ENCODE results near the gene PLCB2. TPM values are rescaled to one million over a fixed set of nuclear protein-coding genes. Genes with fewer than 3 reads are reported as not detected.

PLCB2 gene
- total RNA-seq, 4 donors from 2014 or later, result 0.34 to 3.0 (median 2.0) TPM

- Histone ChIP-seq H3K4me3 (no peak overlapping the region), H3K9me3 (no peaks in the 10 kb centered on the region), H3K4me1 (peaks cover 80% of the 10 kb centered on the region), H3K36me3 (no peaks in the 10 kb centered on the region), H3K27ac (no peak overlapping the region), H3K27me3 (no peaks in the 10 kb centered on the region)
- TF ChIP-seq POLR2A (IDR thresholded peaks at IDR 0.05) (no peak), CTCF (IDR thresholded peaks at IDR 0.05) (no peak), POLR2AphosphoS5 (IDR thresholded peaks at IDR 0.05) (no peak), EP300 (IDR thresholded peaks at IDR 0.05) (no peak)
- DNase-seq (ENCODE audit: low spot score in 2 of 2), result peak; percentile 40 to 69
- WGBS, result 72% methylated on average over 9 of the region's 12 CpGs
Measured at GRCh38 chr15:40247406-40247971, 60.2 kb downstream of the PLCB2 start.

DNA sequence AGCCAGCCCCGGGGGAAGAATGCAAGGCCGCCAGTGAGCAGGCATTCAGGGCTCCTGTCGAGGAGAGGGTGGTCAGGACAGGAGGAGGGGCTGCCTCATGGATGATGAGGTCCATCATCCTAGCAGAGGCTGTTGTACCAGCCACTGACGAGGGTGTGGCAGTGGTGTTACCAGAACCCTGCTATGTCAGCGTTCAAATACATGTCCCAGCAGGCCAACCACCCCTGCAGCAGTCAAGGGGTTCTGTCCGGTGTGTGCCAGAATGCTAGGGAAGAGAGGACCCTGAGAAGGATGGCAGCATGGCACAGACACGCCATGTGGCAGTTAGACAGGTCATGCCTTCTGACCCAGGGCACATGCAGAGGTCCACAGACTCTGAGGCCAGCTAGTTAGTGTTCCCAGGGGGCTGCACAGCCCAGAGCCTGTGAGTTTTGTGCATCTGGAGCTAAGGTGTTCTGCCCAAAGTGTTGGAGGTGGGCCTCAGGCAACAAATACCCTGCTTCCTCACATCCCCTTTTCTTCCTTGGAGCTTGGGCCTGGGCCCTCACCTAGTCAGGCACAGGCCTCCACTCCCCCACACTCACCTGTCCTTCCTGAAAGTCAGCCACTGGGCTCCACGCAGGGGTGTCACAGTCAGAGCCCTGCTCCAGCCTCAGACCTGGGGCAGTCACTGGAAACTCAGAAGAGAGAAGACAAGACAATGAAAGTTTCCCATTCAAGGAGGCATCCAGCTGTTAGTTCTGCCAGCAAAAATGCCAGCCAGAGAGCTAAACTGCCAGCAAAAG is 61.0 kb downstream of the PLCB2 start:
- WGBS, result 77% methylated on average over 7 of the region's 8 CpGs
- TF ChIP-seq CTCF (IDR thresholded peaks at IDR 0.05) (no peak), EP300 (IDR thresholded peaks at IDR 0.05) (no peak), POLR2A (IDR thresholded peaks at IDR 0.05) (no peak), POLR2AphosphoS5 (IDR thresholded peaks at IDR 0.05) (no peak)
- no peaks in the 10 kb centered on the region for H3K9me3 ChIP-seq
- DNase-seq (ENCODE audit: low spot score in 2 of 2), result peak; percentile 50 to 74
- no peaks in the 10 kb centered on the region for H3K27me3 ChIP-seq
- H3K4me3 ChIP-seq, result no peak overlapping the region
- no peak overlapping the region for H3K27ac ChIP-seq
- no peaks in the 10 kb centered on the region for H3K36me3 ChIP-seq
- peaks cover 80% of the 10 kb centered on the region for H3K4me1 ChIP-seq

GRCh38 chr15:40245666-40246450 is 61.9 kb downstream of the PLCB2 start:
- H3K9me3 ChIP-seq, result no peaks in the 10 kb centered on the region
- no peaks in the 10 kb centered on the region for H3K36me3 ChIP-seq
- WGBS, result 73% methylated on average over 9 of the region's 9 CpGs
- H3K27ac ChIP-seq, result peak overlapping the region; percentile 78
- H3K27me3 ChIP-seq, result no peaks in the 10 kb centered on the region
- peaks cover 86% of the 10 kb centered on the region for H3K4me1 ChIP-seq
- peak; percentile 49 to 59 for DNase-seq (ENCODE audit: low spot score in 2 of 2)
- H3K4me3 ChIP-seq, result no peak overlapping the region
- TF ChIP-seq POLR2AphosphoS5 (IDR thresholded peaks at IDR 0.05) (no peak), CTCF (IDR thresholded peaks at IDR 0.05) (no peak), POLR2A (IDR thresholded peaks at IDR 0.05) (no peak), EP300 (IDR thresholded peaks at IDR 0.05) (no peak)

- Histone ChIP-seq H3K36me3 (no peaks in the 10 kb centered on the region), H3K4me3 (no peak overlapping the region), H3K27me3 (peaks cover under 1% of the 10 kb centered on the region), H3K4me1 (peaks cover 85% of the 10 kb centered on the region), H3K9me3 (no peaks in the 10 kb centered on the region), H3K27ac (peak overlapping the region; percentile 78)
- DNase-seq (ENCODE audit: low spot score in 2 of 2), result peak; percentile 51 to 52
- 46% methylated on average over 4 of the region's 5 CpGs for WGBS
- TF ChIP-seq EP300 (IDR thresholded peaks at IDR 0.05) (no peak), POLR2AphosphoS5 (IDR thresholded peaks at IDR 0.05) (no peak), CTCF (IDR thresholded peaks at IDR 0.05) (no peak), POLR2A (IDR thresholded peaks at IDR 0.05) (no peak)
Measured at GRCh38 chr15:40244961-40245523, 62.7 kb downstream of the PLCB2 start.

All from suprapubic skin (tissue), 4 donors.